Stomach smooth muscle (tissue), 2 donors: ENCODE results near the gene CD99.
A peak's percentile ranks its signal among the peaks of the same experiment; 100 is the strongest.
"Not testable (repeated sequence)": the region's sequence is repeated elsewhere in the genome, so short reads cannot be mapped to it uniquely, and the experiment has no call there.

Experiments
- H3K27ac ChIP-seq: one replicate; pipeline ENCODE4 v1.7.0; 2013; ENCODE audit warnings: mild to moderate bottlenecking, low read length, inconsistent platforms
- H3K27me3 ChIP-seq, 2 donors: one replicate each; pipeline ENCODE4 v1.7.0; 2013; ENCODE audit warnings: low read length in 2 of 2; ENCODE audit not compliant: insufficient read depth in 2 of 2, control insufficient read depth in 1 of 2
- H3K36me3 ChIP-seq, 2 donors: one replicate each; pipeline ENCODE4 v1.7.0; 2013; ENCODE audit warnings: low read length in 2 of 2; ENCODE audit not compliant: control insufficient read depth in 2 of 2, insufficient read depth in 2 of 2
- H3K4me1 ChIP-seq: one replicate; pipeline ENCODE4 v1.7.0; 2013; ENCODE audit warnings: low read length; ENCODE audit not compliant: control insufficient read depth, insufficient read depth
- H3K4me3 ChIP-seq, 2 donors: one replicate each; pipeline ENCODE4 v1.7.0; 2013; ENCODE audit warnings: low read length in 2 of 2
- H3K9ac ChIP-seq, 2 donors: one replicate each; pipeline ENCODE4 v1.7.0; 2013; ENCODE audit warnings: low read length in 2 of 2, mild to moderate bottlenecking in 1 of 2
- H3K9me3 ChIP-seq, 2 donors: one replicate each; pipeline ENCODE4 v1.7.0; 2013; ENCODE audit warnings: low read length in 2 of 2; ENCODE audit not compliant: control insufficient read depth in 2 of 2
- donor health status: healthy.
- donor health status: Pancreatic carcinoma.

The CD99 gene

GRCh38 chrX:2675657-2676200 is 15.4 kb upstream of the CD99 start:
- peaks cover 10% of the 10 kb centered on the region for H3K4me1 ChIP-seq
- not testable (repeated sequence) for H3K9ac ChIP-seq, H3K9me3 ChIP-seq, H3K27ac ChIP-seq, H3K36me3 ChIP-seq, H3K27me3 ChIP-seq, H3K4me3 ChIP-seq

DNA sequence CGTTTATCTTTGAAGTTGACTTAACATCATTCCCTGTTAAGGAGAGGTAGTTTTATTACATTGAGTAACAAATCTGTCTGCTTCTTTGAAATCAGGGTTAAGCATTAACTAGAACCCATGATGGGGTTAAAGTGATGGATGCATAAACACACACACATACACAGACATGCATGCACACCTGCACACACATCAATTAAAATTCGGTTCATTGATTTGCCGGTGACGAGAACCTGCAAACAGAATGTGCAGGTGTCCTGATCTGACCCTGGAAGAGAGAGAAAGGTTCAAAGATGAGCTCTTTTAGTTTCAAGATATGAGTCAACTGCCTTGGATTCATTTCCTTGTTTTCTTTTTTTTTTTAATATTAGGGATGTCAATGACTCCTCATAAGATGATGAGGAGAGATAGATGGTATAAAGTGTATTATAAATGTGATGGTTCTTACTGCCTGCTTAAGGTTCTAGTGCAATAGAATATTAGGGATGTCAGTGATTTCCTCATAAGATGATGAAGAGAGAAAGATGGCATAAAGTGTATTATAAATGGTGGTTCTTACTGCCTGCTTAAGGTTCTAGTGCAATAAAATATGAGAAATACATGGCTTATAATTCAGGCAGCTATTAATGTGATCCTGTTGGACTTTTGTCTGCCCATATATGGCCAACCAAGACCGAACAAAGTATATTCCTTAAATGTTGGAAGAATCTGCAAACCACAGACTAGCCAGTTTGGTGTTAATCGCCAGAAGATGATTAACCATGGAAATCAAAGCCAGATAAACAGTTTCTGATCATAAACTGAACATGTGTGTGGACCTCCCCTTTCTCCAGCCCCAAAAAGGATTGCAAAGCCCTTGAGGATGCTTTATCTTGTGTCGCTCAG is 14.1 kb upstream of the CD99 start:
- H3K27me3 ChIP-seq: no peaks in the 10 kb centered on the region
- peaks cover 10% of the 10 kb centered on the region for H3K4me1 ChIP-seq
- H3K9ac ChIP-seq: no peak overlapping the region
- peak overlapping the region; percentile 42 to 44 for H3K4me3 ChIP-seq
- H3K27ac ChIP-seq: no peak overlapping the region
- no peaks in the 10 kb centered on the region for H3K36me3 ChIP-seq
- H3K9me3 ChIP-seq: no peaks in the 10 kb centered on the region

DNA sequence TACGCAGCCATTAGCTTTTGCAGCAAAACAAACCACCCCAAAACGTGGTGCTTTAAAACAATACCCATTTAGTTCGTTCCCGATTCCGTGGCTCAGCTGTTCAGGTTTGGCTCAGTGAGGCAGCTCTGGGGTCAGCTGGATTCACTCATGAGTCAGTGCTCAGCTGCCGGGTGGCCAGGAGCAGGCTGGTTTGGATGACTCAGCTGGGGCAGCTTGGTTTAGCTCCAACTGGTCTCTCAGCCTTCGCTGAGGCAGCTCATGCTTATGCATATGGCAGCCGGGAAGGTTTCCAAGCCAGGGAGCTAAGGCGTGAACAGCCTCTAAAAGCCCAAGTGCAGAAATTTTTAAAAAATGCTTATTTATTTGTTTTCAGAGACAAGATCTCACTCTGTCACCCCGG is 13.3 kb upstream of the CD99 start:
- no peak overlapping the region for H3K27ac ChIP-seq
- H3K36me3 ChIP-seq: no peaks in the 10 kb centered on the region
- no peak overlapping the region for H3K9ac ChIP-seq
- peak overlapping the region; percentile 42 to 44 for H3K4me3 ChIP-seq
- H3K4me1 ChIP-seq: peaks cover 10% of the 10 kb centered on the region
- H3K27me3 ChIP-seq: no peaks in the 10 kb centered on the region
- no peaks in the 10 kb centered on the region for H3K9me3 ChIP-seq

GRCh38 chrX:2678583-2678982 is 12.5 kb upstream of the CD99 start:
- Histone ChIP-seq H3K9ac (no peak overlapping the region), H3K4me1 (peaks cover 10% of the 10 kb centered on the region), H3K4me3 (no peak overlapping the region), H3K9me3 (no peaks in the 10 kb centered on the region), H3K27me3 (no peaks in the 10 kb centered on the region), H3K36me3 (no peaks in the 10 kb centered on the region), H3K27ac (no peak overlapping the region)

GRCh38 chrX:2679534-2680485 is 11.3 kb upstream of the CD99 start:
- H3K4me3 ChIP-seq: no peak overlapping the region
- H3K9me3 ChIP-seq: no peaks in the 10 kb centered on the region
- H3K4me1 ChIP-seq: peaks cover 10% of the 10 kb centered on the region
- H3K36me3 ChIP-seq: no peaks in the 10 kb centered on the region
- no peaks in the 10 kb centered on the region for H3K27me3 ChIP-seq
- H3K27ac ChIP-seq: no peak overlapping the region
- no peak overlapping the region for H3K9ac ChIP-seq

DNA sequence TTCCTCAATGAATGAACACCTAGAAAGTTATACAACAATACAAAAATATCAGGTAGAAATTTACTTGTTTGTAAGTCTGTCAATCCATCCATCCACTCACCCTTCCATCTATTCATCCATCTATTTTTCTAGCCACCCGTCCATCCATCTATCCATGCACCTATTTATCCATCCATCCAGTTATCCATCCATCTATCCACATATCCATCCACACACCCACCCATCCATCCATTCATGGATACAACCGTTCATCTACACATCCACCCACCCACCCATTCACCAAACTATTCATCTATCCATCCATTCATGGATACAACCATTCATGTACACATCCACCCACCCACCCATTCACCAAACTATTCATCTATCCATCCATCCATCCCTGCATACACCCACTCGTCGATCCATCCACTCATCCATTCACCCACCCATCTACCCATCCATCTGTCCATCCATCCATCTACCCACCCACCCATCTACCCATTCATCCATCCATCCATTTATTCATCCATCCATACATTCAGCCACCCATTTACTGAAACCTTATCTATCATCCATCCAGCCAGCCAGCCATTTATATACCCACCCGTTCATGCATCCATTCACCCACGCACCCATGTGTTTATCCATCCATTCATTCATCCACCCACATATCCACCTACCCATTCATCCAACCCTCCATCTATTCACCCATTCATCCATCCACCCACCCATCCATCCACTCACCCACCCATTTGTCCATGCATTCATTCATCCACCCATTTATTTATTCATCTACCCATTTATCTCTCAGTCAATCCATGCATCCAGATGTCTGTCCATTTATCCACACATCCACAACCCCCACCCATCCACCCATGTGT is 10.4 kb upstream of the CD99 start:
- Histone ChIP-seq H3K4me3 (no peak overlapping the region), H3K27me3 (no peaks in the 10 kb centered on the region), H3K9ac (no peak overlapping the region), H3K9me3 (no peaks in the 10 kb centered on the region), H3K4me1 (peaks cover 10% of the 10 kb centered on the region), H3K36me3 (no peaks in the 10 kb centered on the region), H3K27ac (no peak overlapping the region)

GRCh38 chrX:2682565-2683177 is 8.4 kb upstream of the CD99 start:
- no peaks in the 10 kb centered on the region for H3K36me3 ChIP-seq
- H3K4me1 ChIP-seq: peaks cover 4% of the 10 kb centered on the region
- H3K4me3 ChIP-seq: no peak overlapping the region
- H3K27ac ChIP-seq: no peak overlapping the region
- no peak overlapping the region for H3K9ac ChIP-seq
- H3K27me3 ChIP-seq: no peaks in the 10 kb centered on the region
- H3K9me3 ChIP-seq: no peaks in the 10 kb centered on the region

DNA sequence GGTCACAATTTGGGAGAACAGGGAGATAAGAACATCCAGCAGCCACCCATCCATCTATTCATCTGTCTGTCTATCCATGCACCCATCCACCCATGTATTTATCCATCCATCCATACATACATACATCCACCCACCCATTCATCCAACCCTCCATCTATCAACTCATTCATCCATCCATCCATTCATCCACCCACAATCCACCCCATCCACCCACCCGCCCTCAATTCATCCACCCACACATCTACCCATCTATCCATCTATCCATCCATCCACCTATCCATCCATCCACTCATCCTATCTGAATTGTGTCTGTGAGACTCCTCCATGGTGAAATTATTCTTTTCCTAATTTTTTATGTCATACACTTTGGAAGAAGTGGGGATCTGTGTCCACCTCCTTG is 6.8 kb upstream of the CD99 start:
- Histone ChIP-seq H3K9me3 (no peaks in the 10 kb centered on the region), H3K27me3 (no peaks in the 10 kb centered on the region), H3K9ac (no peak overlapping the region), H3K36me3 (no peaks in the 10 kb centered on the region), H3K4me1 (no peaks in the 10 kb centered on the region), H3K27ac (no peak overlapping the region), H3K4me3 (no peak overlapping the region)

DNA sequence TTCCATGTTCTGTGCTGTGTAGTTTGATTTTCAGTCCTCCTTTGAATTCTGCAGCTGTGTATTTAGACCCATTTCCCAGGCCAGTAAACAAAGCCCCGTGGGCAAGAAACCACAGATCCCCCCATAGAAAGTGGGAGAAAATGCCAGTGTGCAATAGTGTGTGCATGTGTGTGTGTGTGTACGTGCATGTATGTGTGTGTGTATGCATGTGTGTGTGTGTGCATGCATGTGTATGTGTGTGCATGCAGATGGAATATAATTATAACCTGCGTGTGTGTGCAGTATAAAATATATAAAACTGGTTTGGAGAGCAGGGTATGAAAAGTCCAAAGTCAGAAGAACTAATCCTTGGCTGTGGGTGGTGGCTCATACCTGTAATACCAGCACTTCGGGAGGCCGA is 5.2 kb upstream of the CD99 start:
- no peak overlapping the region for H3K27ac ChIP-seq
- H3K9me3 ChIP-seq: no peaks in the 10 kb centered on the region
- no peaks in the 10 kb centered on the region for H3K36me3 ChIP-seq
- H3K4me3 ChIP-seq: no peak overlapping the region
- no peak overlapping the region for H3K9ac ChIP-seq
- H3K4me1 ChIP-seq: no peaks in the 10 kb centered on the region
- H3K27me3 ChIP-seq: no peaks in the 10 kb centered on the region
